RPMI7951 (cell line): ENCODE data around the gene PTPRN2. TPM values are rescaled to one million over a fixed set of nuclear protein-coding genes. Genes with fewer than 3 reads are reported as not detected.
A peak's percentile ranks its signal among the peaks of the same experiment; 100 is the strongest.

Source experiments
- DNase-seq: peaks from one replicate; pipeline ENCODE4 v3.0.0-alpha.2; 2012; ENCODE audit warnings: low read depth
- total RNA-seq: library from RNA; depleted of rRNA; stranded (reverse); fragments of >200 nt; shearing (Covaris generic); gene quantifications from 2 replicates; pipeline ENCODE4 v1.2.3, GENCODE V29; 2014

PTPRN2 gene
- total RNA-seq, 1 experiment from 2014 or later, result 9.0 TPM

DNA sequence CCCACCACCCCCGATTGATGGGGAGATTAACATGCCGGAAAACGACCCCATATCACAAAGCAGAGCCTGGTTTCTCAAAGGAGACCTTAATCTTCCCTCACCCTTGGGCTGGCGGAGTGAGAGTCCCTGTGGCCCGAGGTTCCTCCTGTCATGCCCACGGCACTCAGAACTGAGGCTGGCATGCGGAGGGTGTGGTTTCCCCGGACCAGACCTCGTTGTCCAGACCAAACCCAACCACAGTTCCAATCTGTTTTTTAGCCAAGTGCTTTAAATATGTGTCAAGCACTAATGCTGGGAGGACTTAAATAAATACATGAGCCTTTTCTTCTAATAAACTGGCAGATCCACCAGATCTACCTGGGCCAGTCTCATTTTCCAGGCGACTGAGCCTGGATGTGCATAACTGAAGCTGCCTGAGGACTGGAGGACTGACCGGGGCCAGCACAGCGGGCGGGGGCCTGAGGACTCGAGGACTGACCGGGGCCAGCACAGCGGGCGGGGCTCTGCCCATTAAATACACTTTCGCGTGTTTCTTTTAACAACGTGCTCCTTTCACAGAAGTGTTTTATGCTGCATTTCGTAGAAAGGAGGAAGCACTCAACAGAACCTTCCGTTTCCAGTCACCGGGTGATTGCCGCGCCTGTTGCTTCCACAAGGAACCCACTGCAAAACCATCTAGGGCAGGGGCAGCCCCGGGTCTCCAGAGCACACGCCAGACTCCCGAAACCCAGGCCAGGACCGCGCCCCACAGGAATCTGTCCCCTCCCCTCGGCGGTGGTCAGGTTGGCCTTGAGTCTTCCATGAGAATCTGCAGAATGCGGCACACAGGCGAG is 334.6 kb downstream of the PTPRN2 start:
- no peak for DNase-seq

- no peak for DNase-seq
These were observed 335.4 kb downstream of the PTPRN2 start for GRCh38 chr7:158252081-158252836.

DNA sequence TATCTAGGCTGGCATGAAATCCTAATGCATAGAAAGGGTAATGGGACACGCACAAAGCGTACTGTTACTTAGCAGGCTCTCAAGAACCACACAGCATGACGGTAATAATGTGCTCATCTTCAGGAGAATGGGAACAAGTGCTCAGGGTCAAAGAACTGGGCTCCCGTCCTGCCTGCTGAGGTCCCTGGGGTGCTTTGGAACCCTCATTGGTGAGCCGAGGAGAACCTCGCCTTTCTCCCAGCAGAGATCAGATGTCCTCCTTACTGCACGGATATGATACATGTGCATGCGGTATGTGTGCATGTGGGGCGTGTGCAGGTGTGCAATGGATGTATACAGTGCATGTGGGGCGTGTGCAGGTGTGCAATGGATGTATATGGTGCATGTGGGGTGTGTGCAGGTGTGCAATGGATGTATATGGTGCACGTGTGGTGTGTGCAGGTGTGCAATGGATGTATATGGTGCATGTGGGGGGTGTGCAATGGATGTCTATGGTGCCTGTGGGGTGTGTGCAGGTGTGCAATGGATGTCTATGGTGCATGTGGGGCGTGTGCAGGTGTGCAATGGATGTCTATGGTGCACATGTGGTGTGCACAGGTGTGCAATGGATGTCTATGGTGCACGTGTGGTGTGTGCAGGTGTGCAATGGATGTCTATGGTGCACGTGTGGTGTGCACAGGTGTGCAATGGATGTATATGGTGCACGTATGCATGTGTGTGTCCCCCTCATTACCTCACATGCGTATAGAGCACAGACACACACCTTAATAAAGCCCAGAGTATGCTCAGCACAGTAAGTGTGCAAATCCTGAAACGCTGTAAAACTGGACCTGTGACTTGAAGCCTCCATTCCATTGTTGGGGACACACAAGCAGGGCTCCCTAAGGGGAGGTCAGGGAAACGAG is 336.3 kb downstream of the PTPRN2 start:
- DNase-seq, result no peak

DNA sequence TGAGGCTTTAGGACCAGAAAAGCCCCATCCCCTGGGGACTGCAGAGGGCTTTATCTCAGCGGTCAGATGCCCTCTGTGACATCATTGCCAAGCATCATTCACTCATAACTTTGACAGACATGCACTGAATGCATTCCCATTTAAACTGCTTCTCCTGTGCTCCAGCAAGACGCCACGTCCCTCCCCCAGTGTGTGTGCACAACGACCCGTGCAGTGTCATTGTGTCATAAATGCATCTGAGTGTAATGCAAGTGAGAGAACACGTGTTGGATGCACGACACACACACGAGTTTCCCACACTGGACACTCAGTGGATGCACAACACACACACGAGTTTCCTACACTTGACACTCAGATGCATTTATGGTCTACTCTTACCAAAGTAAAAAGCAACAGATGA is 337.9 kb downstream of the PTPRN2 start:
- no peak for DNase-seq

GRCh38 chr7:158248816-158249215 is 338.8 kb downstream of the PTPRN2 start:
- no peak for DNase-seq

DNA sequence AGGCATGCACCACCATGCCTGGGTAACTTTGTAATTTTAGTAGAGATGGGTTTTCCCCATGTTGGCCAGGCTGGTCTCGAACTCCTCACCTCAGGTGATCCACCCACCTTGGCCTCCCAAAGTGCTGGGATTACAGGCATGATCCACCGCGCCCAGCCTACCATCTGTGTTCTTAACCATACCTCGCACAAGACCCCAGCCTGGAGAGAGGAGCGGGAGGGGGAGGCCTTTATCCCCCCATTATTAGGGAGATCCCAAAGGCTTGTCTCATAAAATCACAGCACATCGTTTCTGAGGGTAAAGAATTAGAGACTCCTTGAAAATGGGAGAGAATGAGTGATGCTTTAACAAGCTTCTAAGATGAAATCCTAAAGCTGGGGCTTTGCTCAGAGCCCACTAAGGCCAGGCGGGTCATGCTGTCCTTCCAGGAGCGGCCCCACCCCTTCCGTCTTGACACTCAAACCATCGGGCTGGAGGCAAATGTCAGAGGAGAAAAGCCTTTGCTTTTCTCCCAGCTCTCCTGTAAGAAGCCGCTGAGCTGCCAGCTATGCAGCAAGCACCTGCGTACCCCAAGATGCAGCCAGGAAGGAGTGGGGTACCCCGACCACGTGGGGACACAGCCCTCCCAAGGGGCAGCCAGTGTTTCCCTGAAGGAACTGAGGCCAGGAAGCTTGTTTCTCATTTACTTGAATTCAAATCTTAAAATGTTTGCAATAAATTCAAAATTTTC is 339.7 kb downstream of the PTPRN2 start:
- DNase-seq, result no peak

DNA sequence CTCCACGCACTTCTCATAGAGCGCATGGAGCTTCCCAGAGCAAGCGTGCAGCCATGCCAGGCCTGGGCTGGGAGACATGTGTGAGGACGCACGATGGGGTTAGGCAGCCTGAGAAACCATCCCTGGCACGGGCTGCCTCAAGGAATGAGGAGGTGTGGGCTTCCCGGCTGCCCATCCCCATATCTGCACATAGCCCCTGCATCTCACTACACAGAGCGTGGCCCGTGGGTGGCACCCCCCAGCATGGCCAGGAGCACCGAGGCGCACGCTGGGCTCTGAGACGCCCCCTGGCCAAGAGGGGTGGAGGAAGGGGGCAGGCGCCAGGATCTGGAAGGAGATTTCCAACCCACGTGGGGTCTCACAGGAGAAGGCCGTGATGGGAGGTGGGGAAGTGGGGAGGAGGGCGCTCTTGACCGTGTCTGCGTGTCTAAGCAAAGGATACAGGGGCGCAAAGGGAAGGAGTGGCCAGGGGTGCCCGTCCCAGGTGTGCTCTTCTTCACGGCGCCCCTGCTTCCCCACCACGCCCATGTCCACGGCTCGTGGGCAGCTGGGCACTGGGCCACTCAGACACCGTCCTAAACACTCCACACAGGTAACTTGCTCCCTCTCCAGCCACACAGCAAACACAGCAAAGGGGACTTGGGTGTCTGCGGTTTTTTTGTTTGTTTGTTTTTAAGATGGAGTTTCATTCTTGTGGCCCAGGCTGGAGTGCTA is 340.5 kb downstream of the PTPRN2 start:
- DNase-seq, result no peak

- DNase-seq, result no peak
These were observed 341.2 kb downstream of the PTPRN2 start for GRCh38 chr7:158246272-158246959.

DNA sequence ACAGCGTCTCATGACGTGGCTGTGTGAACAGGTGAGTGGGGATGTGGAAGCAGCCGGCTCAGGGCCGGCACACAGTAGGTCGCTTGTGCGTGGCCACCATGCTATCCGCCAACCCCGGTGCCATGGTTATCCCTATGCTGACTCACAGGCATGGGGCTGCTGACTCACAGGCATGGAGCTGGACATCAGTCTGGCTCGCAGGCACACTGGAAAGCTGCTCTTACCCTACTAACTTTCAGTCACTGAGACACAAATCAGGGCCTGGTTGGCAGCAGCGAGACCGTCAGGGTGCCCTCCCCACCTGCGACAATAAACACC is 341.9 kb downstream of the PTPRN2 start:
- no peak for DNase-seq

DNA sequence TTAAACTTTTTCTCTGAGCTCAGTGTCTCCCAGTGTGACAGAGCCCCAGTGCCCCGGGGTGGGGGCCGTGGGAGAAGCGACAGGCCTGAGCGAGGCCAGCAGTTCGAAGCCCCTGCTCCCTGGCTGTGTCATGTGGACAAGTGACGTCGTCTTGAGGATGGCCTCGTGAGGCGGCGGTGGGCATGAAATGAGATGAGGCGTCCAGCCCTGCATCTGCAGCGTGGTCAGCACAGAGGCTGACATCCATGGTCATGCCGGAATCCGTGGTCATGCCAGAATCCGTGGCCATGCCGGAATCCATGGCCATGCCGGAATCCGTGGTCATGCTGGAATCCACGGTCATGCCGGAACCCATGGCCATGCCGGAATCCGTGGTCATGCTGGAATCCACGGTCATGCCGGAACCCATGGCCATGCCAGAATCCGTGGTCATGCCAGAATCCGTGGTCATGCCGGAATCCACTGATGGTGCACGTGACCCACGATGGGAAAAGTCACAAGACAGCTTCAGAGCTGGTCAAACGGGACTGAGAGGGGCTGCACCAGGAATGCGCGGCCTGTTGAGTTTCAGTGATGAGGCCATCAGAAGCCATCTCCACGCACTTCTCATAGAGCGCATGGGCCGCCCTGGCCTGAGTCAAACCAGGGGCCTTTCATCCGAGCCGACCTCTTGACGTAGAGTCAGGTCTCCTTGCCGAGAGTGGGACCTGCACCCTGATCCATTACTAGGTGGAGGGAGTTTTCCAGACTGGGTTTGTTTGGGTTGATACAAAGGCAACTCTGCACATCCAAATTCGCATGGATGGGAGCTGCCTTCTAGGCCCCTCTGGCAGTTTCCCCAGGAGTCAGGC is 342.5 kb downstream of the PTPRN2 start:
- no peak for DNase-seq

DNA sequence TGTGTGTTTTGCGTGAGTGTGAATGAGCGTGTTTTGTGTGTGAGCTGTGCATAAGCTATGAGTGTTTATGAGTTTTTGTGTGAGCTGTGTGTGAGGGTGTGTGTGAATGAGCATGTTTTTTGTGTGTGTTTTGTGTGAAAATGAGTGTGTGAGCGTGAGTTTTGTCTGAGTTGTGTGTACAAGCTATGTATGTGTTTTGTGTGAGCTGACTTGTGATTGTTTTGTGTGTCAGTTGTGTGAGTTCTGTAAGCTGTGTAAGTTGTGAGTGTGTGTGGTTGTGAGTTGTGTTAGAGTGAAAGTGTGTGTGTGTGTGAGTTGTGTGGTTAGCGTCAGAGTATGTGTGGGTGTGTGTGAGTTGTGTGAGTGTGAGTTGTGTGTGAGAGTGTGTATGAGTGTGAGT is 343.2 kb downstream of the PTPRN2 start:
- DNase-seq, result no peak

- no peak for DNase-seq
These were observed 345.7 kb downstream of the PTPRN2 start for GRCh38 chr7:158241919-158242318.

GRCh38 chr7:158240801-158241200 is 346.8 kb downstream of the PTPRN2 start:
- DNase-seq, result no peak

GRCh38 chr7:158239290-158239981 is 348.2 kb downstream of the PTPRN2 start:
- peak; percentile 13 for DNase-seq

DNA sequence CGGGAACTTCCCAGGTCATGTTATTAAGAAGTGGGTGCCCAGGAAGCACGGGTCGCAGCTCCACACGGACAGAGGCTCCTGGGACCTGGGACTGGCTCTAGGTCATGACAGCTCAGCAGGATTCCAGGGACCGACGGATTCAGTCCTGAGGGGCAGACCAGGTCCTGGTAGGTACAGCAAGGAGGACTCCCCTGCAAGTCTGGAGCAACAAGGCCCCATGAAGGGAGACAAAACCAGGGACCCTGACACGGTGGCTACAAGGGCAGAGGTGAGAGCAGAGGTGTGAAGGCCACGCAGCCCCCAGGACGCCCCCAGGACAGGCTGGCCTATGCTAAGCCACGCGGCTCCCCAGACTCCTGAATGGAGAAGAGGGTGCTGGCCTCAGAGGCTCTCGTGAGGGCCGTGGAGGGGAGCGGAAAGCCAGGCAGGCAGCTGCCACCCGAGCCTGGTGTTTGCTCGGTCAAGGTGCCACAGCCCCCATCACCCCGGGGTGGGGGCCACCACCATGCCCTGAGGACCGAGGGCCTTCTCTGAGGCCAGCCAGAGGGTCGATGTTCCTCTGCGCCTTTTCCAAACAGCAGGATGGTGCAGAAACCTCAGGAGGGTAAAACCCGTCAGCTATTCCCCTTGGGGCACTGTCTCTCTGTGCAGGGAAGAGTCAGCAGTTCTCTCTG is 348.9 kb downstream of the PTPRN2 start:
- no peak for DNase-seq

- no peak for DNase-seq
These were observed 349.8 kb downstream of the PTPRN2 start for GRCh38 chr7:158237672-158238335.

- DNase-seq, result no peak
These were observed 351.2 kb downstream of the PTPRN2 start for GRCh38 chr7:158236400-158236799.

DNA sequence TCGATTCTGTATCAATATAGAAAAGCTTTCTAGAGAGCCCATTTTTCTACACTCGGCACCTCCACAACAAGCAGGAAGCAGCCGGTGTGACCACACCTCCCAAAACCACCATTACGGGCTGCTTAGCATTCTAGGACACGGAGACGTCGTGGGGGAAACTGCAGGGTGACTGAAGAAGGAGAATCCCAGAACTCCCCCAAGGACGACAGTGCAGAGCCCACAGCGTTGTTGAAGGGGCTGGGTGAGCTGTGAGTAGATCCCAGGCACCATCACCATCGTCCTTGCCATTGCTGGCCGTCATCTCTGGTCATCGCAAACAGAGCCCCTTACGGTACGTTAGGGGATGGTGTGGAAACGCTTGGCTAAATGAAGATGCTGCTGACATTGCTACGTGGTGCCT is 351.8 kb downstream of the PTPRN2 start:
- DNase-seq, result no peak
